Neural progenitor cell (in vitro differentiated cells): ENCODE results near the gene PHF13.

ENCODE experiments used
- EZH2 ChIP-seq: fragments of 200-600 bp; sonication (generic); IDR thresholded peaks from 2 replicates; pipeline ENCODE4 v1.6.1; 2017; ENCODE audit warnings: antibody characterized with exemption, mild to moderate bottlenecking, moderate library complexity
- EZH2phosphoT487 ChIP-seq: fragments of 200-600 bp; sonication (generic); IDR thresholded peaks from 2 replicates; pipeline ENCODE4 v1.6.1; 2017; ENCODE audit warnings: antibody characterized with exemption
- TF ChIP-seq, protein P1 (sequence below): fragments of 200-600 bp; sonication (generic); IDR thresholded peaks from 2 replicates; pipeline ENCODE4 v1.5.1; 2017; ENCODE audit warnings: antibody characterized with exemption, mild to moderate bottlenecking

DNA sequence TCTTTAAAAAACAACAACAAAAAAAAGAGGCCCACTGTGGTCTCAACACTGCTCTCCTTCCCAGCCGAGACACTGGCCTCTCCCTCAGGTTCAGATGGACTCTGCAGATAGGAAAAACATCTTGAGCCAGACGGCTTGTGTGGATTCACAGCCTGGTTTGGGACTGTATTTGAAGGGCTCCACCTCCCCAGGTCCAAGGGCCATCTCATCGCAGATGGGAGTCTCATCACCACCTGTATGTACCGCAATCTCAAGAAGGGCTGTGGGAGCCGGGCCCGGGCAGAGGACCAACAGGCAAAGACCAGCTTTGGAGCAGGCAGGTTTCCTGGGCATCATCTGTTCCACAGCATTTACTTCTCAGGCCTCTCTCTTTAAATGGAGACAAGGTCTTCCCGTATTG is 23.5 kb upstream of the PHF13 start:
- TF ChIP-seq, protein P1, sequence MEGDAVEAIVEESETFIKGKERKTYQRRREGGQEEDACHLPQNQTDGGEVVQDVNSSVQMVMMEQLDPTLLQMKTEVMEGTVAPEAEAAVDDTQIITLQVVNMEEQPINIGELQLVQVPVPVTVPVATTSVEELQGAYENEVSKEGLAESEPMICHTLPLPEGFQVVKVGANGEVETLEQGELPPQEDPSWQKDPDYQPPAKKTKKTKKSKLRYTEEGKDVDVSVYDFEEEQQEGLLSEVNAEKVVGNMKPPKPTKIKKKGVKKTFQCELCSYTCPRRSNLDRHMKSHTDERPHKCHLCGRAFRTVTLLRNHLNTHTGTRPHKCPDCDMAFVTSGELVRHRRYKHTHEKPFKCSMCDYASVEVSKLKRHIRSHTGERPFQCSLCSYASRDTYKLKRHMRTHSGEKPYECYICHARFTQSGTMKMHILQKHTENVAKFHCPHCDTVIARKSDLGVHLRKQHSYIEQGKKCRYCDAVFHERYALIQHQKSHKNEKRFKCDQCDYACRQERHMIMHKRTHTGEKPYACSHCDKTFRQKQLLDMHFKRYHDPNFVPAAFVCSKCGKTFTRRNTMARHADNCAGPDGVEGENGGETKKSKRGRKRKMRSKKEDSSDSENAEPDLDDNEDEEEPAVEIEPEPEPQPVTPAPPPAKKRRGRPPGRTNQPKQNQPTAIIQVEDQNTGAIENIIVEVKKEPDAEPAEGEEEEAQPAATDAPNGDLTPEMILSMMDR = no peak
- TF ChIP-seq EZH2 (no peak), EZH2phosphoT487 (no peak)
